WTC11 (cell line): Measurements from ENCODE around the gene NTRK3. TPM values are rescaled to one million over a fixed set of nuclear protein-coding genes. Genes with fewer than 3 reads are reported as not detected.

Experiments
- ATAC-seq: fragments of 200-7000 bp; cut with Tn5 transposase; 2 replicates; pipeline ENCODE4 v1.10.0; 2021; ENCODE audit warnings: mild to moderate bottlenecking, moderate library complexity
- CTCF ChIA-PET: fragments of 300-600 bp; sonication (Branson Sonifier 250); formaldehyde crosslinking; loops from one replicate; lab custom pipeline; 2021; ENCODE audit warnings: antibody characterized with exemption; lab: Charles Lee
- POLR2A ChIA-PET: fragments of 350-600 bp; sonication (Branson Sonifier 250); formaldehyde crosslinking; loops from one replicate; lab custom pipeline; 2021; ENCODE audit warnings: antibody characterized with exemption; lab: Charles Lee
- DNase-seq: peaks from one replicate; pipeline ENCODE4 v3.0.0; 2021; ENCODE audit warnings: low spot score
- H3K27ac Mint-ChIP-seq: 2 replicates; pipeline ENCODE4 v1.8.0; 2021; ENCODE audit warnings: mixed read lengths
- H3K27me3 Mint-ChIP-seq: 2 replicates; pipeline ENCODE4 v1.8.0; 2021; ENCODE audit warnings: low read depth, mild to moderate bottlenecking, moderate library complexity, mixed read lengths
- H3K36me3 Mint-ChIP-seq: 2 replicates; pipeline ENCODE4 v1.8.0; 2021; ENCODE audit warnings: mixed read lengths
- H3K4me1 Mint-ChIP-seq: 2 replicates; pipeline ENCODE4 v1.8.0; 2022; ENCODE audit warnings: mixed read lengths
- H3K4me3 Mint-ChIP-seq: 2 replicates; pipeline ENCODE4 v1.8.0; 2021; ENCODE audit warnings: mild to moderate bottlenecking, moderate library complexity, mixed read lengths
- H3K9me3 Mint-ChIP-seq: 2 replicates; pipeline ENCODE4 v1.8.0; 2021; ENCODE audit warnings: mixed read lengths
- ARID4B ChIP-seq: sonication (generic); formaldehyde crosslinking; IDR thresholded peaks from 2 replicates; pipeline ENCODE4 v1.8.0; 2023; ENCODE audit warnings: missing genetic modification reagents, mild to moderate bottlenecking, borderline replicate concordance
- ATF1 ChIP-seq: sonication (generic); formaldehyde crosslinking; IDR thresholded peaks from 2 replicates; pipeline ENCODE4 v1.8.1; 2023; ENCODE audit warnings: mild to moderate bottlenecking, moderate library complexity, missing genetic modification reagents
- ATF2 ChIP-seq: sonication (generic); formaldehyde crosslinking; IDR thresholded peaks from 2 replicates; pipeline ENCODE4 v1.8.1; 2022; ENCODE audit warnings: low read depth, missing genetic modification reagents, borderline replicate concordance
- ATF3 ChIP-seq: sonication (generic); formaldehyde crosslinking; conservative IDR thresholded peaks from 2 replicates; pipeline ENCODE4 v1.8.1; 2022; ENCODE audit warnings: mild to moderate bottlenecking, missing genetic modification reagents
- CDX4 ChIP-seq: fragments of 250-450 bp; sonication (Bioruptor Pico); IDR thresholded peaks from 2 replicates; pipeline ENCODE4 v1.9.0; 2021; ENCODE audit warnings: moderate library complexity, mild to moderate bottlenecking, inconsistent platforms, borderline replicate concordance
- E2F1 ChIP-seq: sonication (generic); formaldehyde crosslinking; IDR thresholded peaks from 2 replicates; pipeline ENCODE4 v1.8.0; 2022; ENCODE audit warnings: mild to moderate bottlenecking, missing genetic modification reagents
- EMX1 ChIP-seq: fragments of 250-450 bp; sonication (Bioruptor Pico); IDR thresholded peaks from 2 replicates; pipeline ENCODE4 v1.8.0; 2021; ENCODE audit warnings: mild to moderate bottlenecking
- GABPB1 ChIP-seq: sonication (generic); formaldehyde crosslinking; IDR thresholded peaks from 2 replicates; pipeline ENCODE4 v1.8.1; 2023; ENCODE audit warnings: mild to moderate bottlenecking, missing genetic modification reagents
- GRHL2 ChIP-seq: fragments of 250-450 bp; sonication (Bioruptor Pico); IDR thresholded peaks from 2 replicates; pipeline ENCODE4 v1.8.0; 2022; ENCODE audit warnings: mild to moderate bottlenecking, moderate library complexity; ENCODE audit not compliant: insufficient replicate concordance, severe bottlenecking
- HMGA2 ChIP-seq: fragments of 250-450 bp; sonication (Bioruptor Pico); IDR thresholded peaks from 2 replicates; pipeline ENCODE4 v1.4.0; 2021; ENCODE audit warnings: mild to moderate bottlenecking, moderate library complexity
- JAZF1 ChIP-seq: fragments of 250-450 bp; sonication (Bioruptor Pico); IDR thresholded peaks from 2 replicates; pipeline ENCODE4 v1.9.0; 2021; ENCODE audit warnings: moderate library complexity, mild to moderate bottlenecking, inconsistent platforms
- JUN ChIP-seq: sonication (generic); formaldehyde crosslinking; IDR thresholded peaks from 2 replicates; pipeline ENCODE4 v1.8.0; 2023; ENCODE audit warnings: mild to moderate bottlenecking, missing genetic modification reagents
- MXD4 ChIP-seq: fragments of 250-450 bp; sonication (Bioruptor Pico); IDR thresholded peaks from 2 replicates; pipeline ENCODE4 v1.8.0; 2021; ENCODE audit warnings: mild to moderate bottlenecking, moderate library complexity, borderline replicate concordance
- MYBL2 ChIP-seq: sonication (generic); formaldehyde crosslinking; IDR thresholded peaks from 2 replicates; pipeline ENCODE4 v1.8.1; 2023; ENCODE audit warnings: mild to moderate bottlenecking, moderate library complexity, missing genetic modification reagents
- NFE2L1 ChIP-seq: sonication (generic); formaldehyde crosslinking; IDR thresholded peaks from 2 replicates; pipeline ENCODE4 v1.8.1; 2023; ENCODE audit warnings: missing genetic modification reagents
- PREB ChIP-seq: sonication (generic); formaldehyde crosslinking; IDR thresholded peaks from 2 replicates; pipeline ENCODE4 v1.8.1; 2022; ENCODE audit warnings: mild to moderate bottlenecking, missing genetic modification reagents, moderate library complexity, borderline replicate concordance
- RELA ChIP-seq: sonication (generic); formaldehyde crosslinking; IDR thresholded peaks from 2 replicates; pipeline ENCODE4 v1.8.1; 2022; ENCODE audit warnings: missing genetic modification reagents, mild to moderate bottlenecking, borderline replicate concordance
- RORB ChIP-seq: fragments of 250-450 bp; sonication (Bioruptor Pico); IDR thresholded peaks from 2 replicates; pipeline ENCODE4 v1.9.0; 2021; ENCODE audit warnings: mild to moderate bottlenecking
- SOX15 ChIP-seq: fragments of 250-450 bp; sonication (Bioruptor Pico); IDR thresholded peaks from 2 replicates; pipeline ENCODE4 v1.9.0; 2021; ENCODE audit warnings: mild to moderate bottlenecking
- USF2 ChIP-seq: sonication (generic); formaldehyde crosslinking; IDR thresholded peaks from 2 replicates; pipeline ENCODE4 v1.8.1; 2023; ENCODE audit warnings: mild to moderate bottlenecking, missing genetic modification reagents, moderate library complexity
- ZMAT4 ChIP-seq: fragments of 250-450 bp; sonication (Bioruptor Pico); IDR thresholded peaks from 2 replicates; pipeline ENCODE4 v1.9.0; 2021; ENCODE audit warnings: mild to moderate bottlenecking
- ZNF317 ChIP-seq: sonication (generic); formaldehyde crosslinking; IDR thresholded peaks from 2 replicates; pipeline ENCODE4 v1.8.1; 2023; ENCODE audit warnings: low read depth, mild to moderate bottlenecking, moderate library complexity, missing genetic modification reagents, borderline replicate concordance
- ZNF396 ChIP-seq: fragments of 250-450 bp; sonication (Bioruptor Pico); IDR thresholded peaks from 2 replicates; pipeline ENCODE4 v1.8.0; 2021; ENCODE audit warnings: mild to moderate bottlenecking, moderate library complexity, borderline replicate concordance
- ZNF416 ChIP-seq: fragments of 250-450 bp; sonication (Bioruptor Pico); IDR thresholded peaks from 2 replicates; pipeline ENCODE4 v1.9.0; 2021; ENCODE audit warnings: mild to moderate bottlenecking, inconsistent platforms
- ZNF671 ChIP-seq: fragments of 250-450 bp; sonication (Bioruptor Pico); IDR thresholded peaks from 2 replicates; pipeline ENCODE4 v1.8.0; 2021; ENCODE audit warnings: mild to moderate bottlenecking
- total RNA-seq: library from RNA; stranded (reverse); gene quantifications from 3 replicates; pipeline ENCODE4 v1.2.3, GENCODE V29; 2021

The NTRK3 gene
- total RNA-seq, 1 experiment from 2014 or later, result 12.3 TPM

GRCh38 chr15:88100181-88100580 lies 156.4 kb downstream of the NTRK3 start:
- no peaks in the 10 kb centered on the region for H3K27me3 Mint-ChIP-seq
- no peak overlapping the region for H3K4me3 Mint-ChIP-seq
- CTCF ChIA-PET, result no interaction called here
- no peak overlapping the region for H3K27ac Mint-ChIP-seq
- DNase-seq (no peak), ATAC-seq (no peak)
- H3K9me3 Mint-ChIP-seq, result no peaks in the 10 kb centered on the region
- H3K36me3 Mint-ChIP-seq, result no peaks in the 10 kb centered on the region
- peaks cover 7% of the 10 kb centered on the region; the same call in 1 of the 2 replicates for H3K4me1 Mint-ChIP-seq
- POLR2A ChIA-PET, result no interaction called here
- TF ChIP-seq EMX1 (no peak), ATF3 (no peak), USF2 (CRISPR knock-in tag) (no peak), MXD4 (no peak), RELA (CRISPR knock-in tag) (no peak), GABPB1 (CRISPR knock-in tag) (no peak), RORB (CRISPR knock-in tag) (no peak), ATF2 (CRISPR knock-in tag) (no peak), ARID4B (CRISPR knock-in tag) (no peak), GRHL2 (CRISPR knock-in tag) (no peak)

- Mint-ChIP-seq H3K4me3 (no peak overlapping the region), H3K9me3 (peaks cover under 1% of the 10 kb centered on the region; the same call in 1 of the 2 replicates), H3K36me3 (no peaks in the 10 kb centered on the region), H3K4me1 (0 out of 2 replicates have a peak, but pooled peaks cover 3% of the 10 kb centered on the region), H3K27ac (no peak overlapping the region), H3K27me3 (no peaks in the 10 kb centered on the region)
- CTCF ChIA-PET, result no interaction called here
- ATAC-seq, result no peak
- POLR2A ChIA-PET, result no interaction called here
- DNase-seq, result no peak
- no peak for TF ChIP-seq ZMAT4
- no peak for TF ChIP-seq E2F1 (CRISPR knock-in tag)
- no peak for TF ChIP-seq ZNF671 (CRISPR knock-in tag)
- TF ChIP-seq NFE2L1 (CRISPR knock-in tag), result no peak
- TF ChIP-seq PREB (CRISPR knock-in tag), result no peak
- TF ChIP-seq JUN, result no peak
- no peak for TF ChIP-seq ZNF317
- no peak for TF ChIP-seq ZNF396 (CRISPR knock-in tag)
- TF ChIP-seq JAZF1 (CRISPR knock-in tag), result no peak
- TF ChIP-seq HMGA2, result no peak
- TF ChIP-seq ATF2 (CRISPR knock-in tag), result no peak
- TF ChIP-seq GRHL2 (CRISPR knock-in tag), result no peak
- no peak for TF ChIP-seq CDX4
- no peak for TF ChIP-seq MYBL2 (CRISPR knock-in tag)
- TF ChIP-seq SOX15 (CRISPR knock-in tag), result no peak
- no peak for TF ChIP-seq ATF1 (CRISPR knock-in tag)
- TF ChIP-seq ZNF416, result no peak
These were observed 158.2 kb downstream of the NTRK3 start for GRCh38 chr15:88098361-88098760.
